Liver (tissue), 9 donors: ENCODE results near the gene SLC35F4. TPM values are rescaled to one million over a fixed set of nuclear protein-coding genes. Genes with fewer than 3 reads are reported as not detected.

Source experiments
- DNase-seq: peaks from one replicate; pipeline ENCODE4 v3.0.0-alpha.2; 2017; ENCODE audit warnings: low spot score
- H3K27ac ChIP-seq, 2 donors: one replicate each; pipeline ENCODE4 v1.7.0; 2013; ENCODE audit warnings: inconsistent platforms in 2 of 2, low read length in 2 of 2, control low read depth in 1 of 2, low read depth in 1 of 2, mild to moderate bottlenecking in 1 of 2
- H3K27me3 ChIP-seq, 4 donors: one replicate each; pipeline versions ENCODE4 v1.6.1 to v1.7.0; 2013; ENCODE audit warnings: low read length in 3 of 4, inconsistent platforms in 1 of 4, mild to moderate bottlenecking in 1 of 4, moderate library complexity in 1 of 4; ENCODE audit not compliant: control insufficient read depth in 4 of 4, insufficient read depth in 4 of 4
- H3K36me3 ChIP-seq, 4 donors: one replicate each; pipeline versions ENCODE4 v1.6.1 to v1.7.0; 2013; ENCODE audit warnings: low read length in 3 of 4, mild to moderate bottlenecking in 3 of 4, low read depth in 1 of 4, moderate library complexity in 1 of 4; ENCODE audit not compliant: control insufficient read depth in 4 of 4, insufficient read depth in 3 of 4
- H3K4me1 ChIP-seq, 4 donors: one replicate each; pipeline versions ENCODE4 v1.6.1 to v1.7.0; 2013; ENCODE audit warnings: low read length in 3 of 4, mild to moderate bottlenecking in 3 of 4, moderate library complexity in 1 of 4; ENCODE audit not compliant: control insufficient read depth in 4 of 4, insufficient read depth in 4 of 4
- H3K4me3 ChIP-seq, 3 donors: one replicate each; pipeline versions ENCODE4 v1.6.1 to v1.7.0; 2013; ENCODE audit warnings: low read length in 3 of 3, control low read depth in 1 of 3, low read depth in 1 of 3, mild to moderate bottlenecking in 1 of 3
- H3K9ac ChIP-seq, 2 donors: one replicate each; pipeline ENCODE4 v1.7.0; 2013; ENCODE audit warnings: low read length in 2 of 2, mild to moderate bottlenecking in 2 of 2, moderate library complexity in 2 of 2, control low read depth in 1 of 2, low read depth in 1 of 2
- H3K9me3 ChIP-seq, 4 donors: one replicate each; pipeline versions ENCODE4 v1.6.1 to v1.7.0; 2013; ENCODE audit warnings: low read length in 3 of 4; ENCODE audit not compliant: control insufficient read depth in 4 of 4
- ATF3 ChIP-seq: IDR thresholded peaks from 2 replicates; pipeline ENCODE4 v1.6.1; 2016; ENCODE audit warnings: antibody characterized with exemption
- CTCF ChIP-seq: fragments of 150-350 bp; IDR thresholded peaks from 2 replicates; pipeline ENCODE4 v1.5.1; 2017; ENCODE audit warnings: improper control_type of control experiment, low read depth, low read length; ENCODE audit not compliant: missing input control
- EGR1 ChIP-seq, 2 donors: IDR thresholded peaks; 2 replicates each; pipeline ENCODE4 v1.6.1; 2016 to 2018; ENCODE audit warnings: antibody characterized with exemption in 2 of 2, low read depth in 2 of 2
- FOXA1 ChIP-seq: IDR thresholded peaks from 2 replicates; pipeline ENCODE4 v1.6.1; 2016; ENCODE audit warnings: antibody characterized with exemption
- FOXA2 ChIP-seq: IDR thresholded peaks from 2 replicates; pipeline ENCODE4 v1.6.1; 2016; ENCODE audit warnings: antibody characterized with exemption
- GABPA ChIP-seq, 2 donors: IDR thresholded peaks in 1 of 2; conservative IDR thresholded peaks in 1 of 2; 2 replicates each; pipeline ENCODE4 v1.6.1; 2016; ENCODE audit warnings: antibody characterized with exemption in 2 of 2, mild to moderate bottlenecking in 1 of 2, moderate library complexity in 1 of 2
- HNF4A ChIP-seq, 2 donors: conservative IDR thresholded peaks; 2 replicates each; pipeline ENCODE4 v1.6.1; 2016; ENCODE audit warnings: antibody characterized with exemption in 2 of 2, mild to moderate bottlenecking in 2 of 2
- HNF4G ChIP-seq: IDR thresholded peaks from 2 replicates; pipeline ENCODE4 v1.6.1; 2016; ENCODE audit warnings: antibody characterized with exemption
- JUND ChIP-seq, 2 donors: IDR thresholded peaks; 2 replicates each; pipeline ENCODE4 v1.6.1; 2016; ENCODE audit warnings: antibody characterized with exemption in 2 of 2
- MAX ChIP-seq: IDR thresholded peaks from 2 replicates; pipeline ENCODE4 v1.6.1; 2016; ENCODE audit warnings: antibody characterized with exemption
- NR2F2 ChIP-seq: IDR thresholded peaks from 2 replicates; pipeline ENCODE4 v1.6.1; 2016; ENCODE audit warnings: antibody characterized with exemption
- RAD21 ChIP-seq, 2 donors: IDR thresholded peaks; 2 replicates each; pipeline ENCODE4 v1.6.1; 2016; ENCODE audit warnings: antibody characterized with exemption in 2 of 2, mild to moderate bottlenecking in 2 of 2
- REST ChIP-seq: IDR thresholded peaks from 2 replicates; pipeline ENCODE4 v1.6.1; 2016; ENCODE audit warnings: antibody characterized with exemption, mild to moderate bottlenecking
- RXRA ChIP-seq, 2 donors: IDR thresholded peaks; 2 replicates each; pipeline ENCODE4 v1.6.1; 2017 to 2018; ENCODE audit warnings: antibody characterized with exemption in 2 of 2, mild to moderate bottlenecking in 1 of 2
- SP1 ChIP-seq: IDR thresholded peaks from 2 replicates; pipeline ENCODE4 v1.6.1; 2018; ENCODE audit warnings: antibody characterized with exemption, mild to moderate bottlenecking
- TAF1 ChIP-seq: conservative IDR thresholded peaks from 2 replicates; pipeline ENCODE4 v1.6.1; 2016; ENCODE audit warnings: antibody characterized with exemption, mild to moderate bottlenecking
- YY1 ChIP-seq: IDR thresholded peaks from 2 replicates; pipeline ENCODE4 v1.6.1; 2016; ENCODE audit warnings: antibody characterized with exemption, mild to moderate bottlenecking
- ZBTB33 ChIP-seq: IDR thresholded peaks from 2 replicates; pipeline ENCODE4 v1.6.1; 2016; ENCODE audit warnings: antibody characterized with exemption
- WGBS: extraction: QIAGEN DNeasy Blood & Tissue Kit; methylation state at CpG from one replicate; pipeline ENCODE4 v1.1.7; 2013; 5-methylcytosine and 5-hydroxymethylcytosine counted together
- polyA plus RNA-seq, 2 donors: library from polyadenylated mRNA; stranded (reverse) in 1 of 2; unstranded in 1 of 2; fragments of 200-250 nt in 1 of 2; fragments of >200 nt in 1 of 2; fragmentation: Nextera tagmentation in 1 of 2; extraction: Ambion mirVana in 1 of 2; gene quantifications; one replicate each; pipeline versions ENCODE4 v1.2.1 to v1.2.3, GENCODE V29; 2013 to 2015
- total RNA-seq, 2 donors: library from RNA; depleted of rRNA; stranded (reverse); fragments of >200 nt; gene quantifications; one replicate each; pipeline ENCODE4 v1.2.3, GENCODE V29; 2014
- donor health status: healthy.
- donor health status: healthy.
- donor health status: healthy.
- donor health status: healthy.
- donor health status: healthy.

Gene SLC35F4
- total and polyA plus RNA-seq, 4 donors = not detected

GRCh38 chr14:57854571-57854970, 11.3 kb downstream of the SLC35F4 start:
- H3K36me3 ChIP-seq = no peaks in the 10 kb centered on the region
- H3K27ac ChIP-seq = no peak overlapping the region
- H3K9ac ChIP-seq = no peak overlapping the region
- WGBS = 70% methylated on average over 2 of the region's 2 CpGs
- H3K9me3 ChIP-seq = no peaks in the 10 kb centered on the region
- no peaks in the 10 kb centered on the region for H3K4me1 ChIP-seq
- no peak for DNase-seq
- peaks cover 0 to 5% (median 0%) of the 10 kb centered on the region in 4 donors for H3K27me3 ChIP-seq
- TF ChIP-seq TAF1 = no peak
- TF ChIP-seq ATF3 = no peak
- no peak for TF ChIP-seq SP1
- no peak for TF ChIP-seq FOXA1
- TF ChIP-seq FOXA2 = no peak
- TF ChIP-seq MAX = no peak
- no peak for TF ChIP-seq CTCF
- no peak for TF ChIP-seq REST
- TF ChIP-seq RAD21 (IDR thresholded peaks at IDR 0.05) = no peak
- TF ChIP-seq NR2F2 = no peak
- no peak for TF ChIP-seq EGR1 (IDR thresholded peaks at IDR 0.05; ENCODE audit: low read depth in 2 of 2)
- TF ChIP-seq YY1 = no peak
- TF ChIP-seq HNF4G = no peak
- TF ChIP-seq ZBTB33 = no peak
- no peak for TF ChIP-seq HNF4A (conservative IDR thresholded peaks at IDR 0.05)
- no peak for TF ChIP-seq GABPA (IDR thresholded peaks at IDR 0.05 in 1 of 2, conservative IDR thresholded peaks at IDR 0.05 in 1 of 2)
- TF ChIP-seq JUND (IDR thresholded peaks at IDR 0.05) = no peak
- no peak for TF ChIP-seq RXRA (IDR thresholded peaks at IDR 0.05)
- no peak overlapping the region for H3K4me3 ChIP-seq
